GF-D8 (cell line): ENCODE data around the gene DNAH11.

Experiments
- DNase-seq: peaks from one replicate; lab custom pipeline; 2025; lab: John Stamatoyannopoulos, UW

DNAH11 gene

DNA sequence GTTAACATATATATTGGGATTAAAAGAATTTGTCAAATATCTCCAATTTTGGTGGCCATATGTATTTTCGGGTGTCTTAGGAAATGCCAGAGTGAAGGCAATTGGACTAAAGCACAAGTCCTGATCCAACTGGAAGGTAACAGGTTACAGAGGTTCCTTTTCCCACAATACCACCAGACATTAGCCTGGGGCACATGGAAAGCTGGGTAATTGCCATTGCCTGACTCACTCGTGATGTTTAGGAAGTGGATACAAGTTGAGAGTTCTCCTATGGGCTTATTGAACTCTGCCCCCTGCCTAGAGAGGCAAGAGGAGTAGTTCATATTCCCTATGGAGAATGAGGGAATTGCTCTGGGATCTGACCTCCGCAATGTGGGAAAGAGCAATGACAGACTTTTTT, 5.7 kb downstream of the DNAH11 start:
- no peak for DNase-seq

DNA sequence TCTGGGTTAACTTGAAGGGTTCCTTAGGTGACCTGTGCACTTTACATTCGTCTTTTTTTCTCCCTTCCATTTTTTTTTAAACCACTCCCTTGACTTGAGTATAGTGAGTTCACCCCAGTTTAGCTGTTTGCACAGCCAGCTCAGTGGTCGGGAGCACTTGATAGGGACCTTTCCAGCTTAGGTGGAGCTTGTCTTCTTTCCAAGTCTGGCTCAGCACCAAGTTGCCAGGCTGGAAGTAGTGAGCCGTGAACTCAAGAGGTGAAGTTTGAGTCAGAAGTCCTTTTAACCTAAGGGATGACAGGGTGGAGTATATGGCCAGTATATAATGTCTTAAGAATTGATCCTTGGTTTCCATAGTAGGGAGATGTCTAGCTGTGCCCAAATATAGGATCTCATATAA, 7.2 kb downstream of the DNAH11 start:
- no peak for DNase-seq

DNA sequence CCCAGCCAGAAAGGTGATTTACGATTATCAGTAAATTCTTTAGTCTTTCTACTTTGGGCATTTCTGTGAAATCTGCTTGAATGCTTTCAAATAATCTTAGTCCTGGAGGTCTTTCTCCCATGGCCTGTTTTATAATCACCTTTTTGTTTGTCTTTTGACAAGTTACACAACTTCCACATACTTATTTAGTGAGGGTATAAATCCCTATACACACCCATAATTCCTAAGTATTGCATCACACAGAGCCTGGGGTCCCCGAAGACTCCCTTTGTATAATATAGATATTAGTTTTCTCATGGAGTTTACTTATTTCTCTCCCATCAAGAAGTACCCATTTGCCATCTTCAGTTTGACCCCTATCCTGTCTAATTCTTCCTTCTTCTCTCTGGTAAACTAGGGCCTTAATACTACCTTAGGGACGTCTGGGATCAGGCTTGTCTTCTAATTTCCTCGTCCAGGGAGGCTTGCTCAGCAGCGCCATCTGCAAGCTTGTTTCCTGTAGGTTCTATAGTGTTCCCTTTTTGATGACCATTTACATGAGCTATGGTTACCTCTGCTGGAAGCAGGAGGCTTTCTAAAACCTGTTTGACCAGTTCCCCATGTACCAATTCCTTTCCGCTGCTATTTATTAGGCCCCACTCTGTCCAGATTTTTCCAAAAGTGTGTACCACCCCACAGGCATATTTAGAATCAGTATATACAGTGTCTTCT, 8.1 kb downstream of the DNAH11 start:
- no peak for DNase-seq

DNA sequence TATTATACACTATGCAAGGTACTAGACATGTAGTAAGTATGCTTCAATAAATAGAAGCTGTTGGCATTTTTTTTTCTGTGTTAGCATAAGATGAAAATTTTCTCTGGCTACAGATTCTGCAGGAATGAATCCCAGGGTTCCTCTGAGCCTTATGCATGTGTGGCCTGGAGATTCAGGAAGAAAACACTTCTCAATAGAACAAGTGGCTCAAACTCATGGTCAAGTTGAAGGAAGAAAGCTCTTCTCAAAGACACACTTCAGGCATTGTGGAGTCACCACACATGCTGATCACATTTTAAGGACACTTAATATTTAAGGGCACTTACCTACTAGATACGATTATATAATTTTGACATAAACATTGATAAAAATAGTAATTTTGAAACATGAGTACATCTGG, 19.5 kb downstream of the DNAH11 start:
- no peak for DNase-seq

DNA sequence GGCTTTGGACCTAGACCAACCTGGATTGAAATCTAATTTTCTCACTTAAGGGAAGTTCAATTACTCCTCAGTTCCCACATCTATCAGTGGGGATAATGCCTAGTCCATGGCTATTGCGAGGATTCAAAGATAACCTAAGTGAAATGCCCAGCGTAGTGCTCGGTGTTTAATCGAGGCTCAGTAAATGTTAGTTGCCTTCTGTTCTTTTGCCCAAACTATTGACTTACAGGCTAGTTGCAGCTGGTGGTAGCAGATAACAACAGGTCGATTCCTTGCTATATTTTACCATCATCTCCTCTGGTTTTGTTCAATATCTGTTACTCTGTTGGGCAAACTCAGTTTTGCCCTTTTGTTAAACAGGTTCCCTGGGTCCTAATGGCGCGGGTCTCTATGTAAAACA, 22.8 kb downstream of the DNAH11 start:
- DNase-seq: no peak

DNA sequence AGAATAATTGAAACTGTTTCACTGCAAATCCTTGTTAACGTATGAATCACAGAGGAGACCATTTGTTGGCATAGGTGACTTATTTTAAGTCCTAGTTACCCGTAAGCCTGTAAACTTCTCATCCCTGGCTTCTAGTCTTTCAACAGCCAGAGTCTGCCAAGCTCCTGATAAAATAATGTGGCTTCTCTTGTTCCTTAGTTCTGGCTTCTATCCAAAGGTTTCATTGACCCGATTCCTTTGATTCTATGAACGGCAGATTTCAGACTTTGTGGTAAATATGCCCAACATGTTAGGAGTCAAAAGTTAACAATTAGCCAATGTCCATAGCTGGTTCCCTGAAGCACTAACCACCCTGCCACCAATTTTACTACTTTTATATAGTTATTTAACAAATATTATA, 23.3 kb downstream of the DNAH11 start:
- DNase-seq: no peak

DNA sequence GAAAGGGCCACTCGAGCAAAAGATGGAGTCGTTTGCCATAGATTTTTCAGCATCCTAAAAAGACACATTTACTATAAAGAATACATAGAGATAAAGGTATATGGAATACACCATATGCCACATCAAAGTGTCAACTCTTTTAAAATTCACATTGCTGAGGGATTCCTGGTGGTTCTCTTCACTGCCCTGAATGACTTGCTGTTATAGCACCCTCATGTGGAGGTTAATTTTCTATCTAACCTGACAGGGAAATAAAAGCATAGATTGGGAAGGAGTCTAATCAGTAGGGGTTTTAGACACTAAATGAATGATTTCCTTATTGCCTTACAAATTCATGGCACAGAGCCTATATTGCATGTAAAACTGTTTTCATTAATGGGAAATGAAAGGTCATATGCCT, 25.9 kb downstream of the DNAH11 start:
- DNase-seq: no peak

DNA sequence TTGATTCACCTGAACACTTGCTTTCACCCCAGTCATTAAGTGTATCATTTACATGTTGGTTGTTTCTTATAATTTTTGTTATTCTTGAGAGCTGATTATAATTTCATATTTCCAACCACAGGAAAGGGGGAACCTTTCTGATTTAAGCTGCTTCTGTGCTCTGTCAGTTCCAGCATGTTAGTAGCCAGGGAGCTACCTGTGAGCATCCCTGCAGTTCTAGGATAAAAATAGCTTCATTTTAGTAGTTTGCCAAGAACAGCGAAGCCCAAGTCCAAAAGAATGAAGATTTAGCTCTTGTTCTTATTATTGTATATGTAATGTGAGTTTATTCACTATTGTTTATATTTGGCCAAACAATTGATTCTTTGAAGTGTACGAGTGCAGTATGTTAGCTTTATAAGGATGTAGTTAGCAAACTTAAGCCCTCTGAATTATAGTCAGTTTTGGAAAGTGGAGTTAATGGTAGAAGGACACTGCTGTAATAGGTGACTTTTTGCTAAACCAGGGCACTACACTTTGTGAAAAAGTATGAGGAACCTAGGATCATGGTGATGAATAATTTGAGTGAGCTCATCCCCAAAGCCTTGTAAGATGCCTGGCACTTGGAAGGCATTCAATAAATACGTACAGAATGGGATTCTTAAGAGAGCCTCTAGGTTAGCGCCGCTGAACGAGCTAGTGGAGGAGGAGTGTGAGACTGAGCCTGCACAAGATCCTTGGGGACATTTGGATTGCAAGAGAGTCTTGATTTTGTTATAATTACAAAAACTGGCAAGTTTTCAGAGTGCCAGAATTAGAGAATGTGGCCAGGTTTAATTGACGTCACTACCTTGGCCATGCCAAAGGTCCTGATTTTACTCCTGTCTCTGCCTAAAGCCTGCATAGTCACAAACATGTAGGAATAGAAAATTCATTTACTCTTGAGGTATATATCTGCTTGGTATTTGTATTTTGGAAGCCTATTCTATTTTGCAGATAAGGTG, 29.8 kb downstream of the DNAH11 start:
- no peak for DNase-seq

DNA sequence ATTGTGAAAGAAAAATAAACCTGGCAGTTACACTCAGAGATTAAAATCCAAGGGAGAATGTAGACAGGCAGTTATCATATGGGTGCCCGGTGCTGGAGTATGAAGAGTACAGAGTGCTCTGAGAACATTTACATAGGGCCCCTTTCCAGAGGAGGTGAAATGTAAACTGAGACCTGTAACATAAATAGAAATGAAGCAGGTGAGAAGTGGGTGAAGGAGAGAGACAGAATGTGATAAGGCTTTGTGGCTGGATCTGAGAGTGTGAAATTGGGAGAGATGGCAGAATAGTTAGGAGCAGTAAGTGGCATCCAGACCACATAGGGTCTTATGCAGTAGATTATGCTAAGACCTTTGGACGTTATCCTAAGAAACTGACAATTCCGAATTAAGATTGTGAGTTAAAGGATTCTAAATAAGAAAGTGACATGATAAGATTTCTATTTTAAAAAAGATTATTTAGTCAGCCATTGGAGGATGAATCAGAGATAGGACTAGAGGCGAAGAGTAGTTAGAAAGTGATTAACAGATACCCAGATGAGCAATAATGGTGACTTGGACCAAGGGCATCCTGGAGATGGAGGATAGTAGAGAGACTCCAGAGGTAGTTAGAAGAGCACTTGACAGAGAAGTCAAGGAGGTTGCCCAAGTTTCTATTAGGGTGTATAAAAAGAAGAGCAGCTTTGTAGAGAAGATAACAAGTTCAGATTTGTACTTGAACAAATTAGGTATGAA, 36.7 kb downstream of the DNAH11 start:
- no peak for DNase-seq

DNA sequence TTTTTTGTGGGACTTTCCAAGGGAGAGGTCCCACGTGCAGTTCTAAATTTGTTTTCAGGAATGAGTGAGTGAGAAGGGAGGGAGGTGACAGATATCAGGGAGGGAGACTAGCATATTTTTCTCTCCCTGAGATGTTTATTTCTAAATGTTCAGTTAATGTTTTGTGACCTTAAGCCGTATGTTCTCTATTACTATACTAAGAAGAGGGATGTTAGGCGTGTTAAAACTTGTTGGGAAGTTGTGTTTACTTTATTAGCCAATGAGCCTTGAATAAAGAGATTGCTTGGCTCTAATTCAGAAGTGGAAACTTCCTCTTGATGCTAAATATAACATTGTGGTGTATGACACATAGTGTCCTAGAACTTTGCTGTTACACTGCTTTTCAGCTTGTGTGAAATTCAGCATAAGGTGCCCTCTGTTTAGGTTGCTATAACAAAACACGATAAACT, 37.3 kb downstream of the DNAH11 start:
- no peak for DNase-seq

DNA sequence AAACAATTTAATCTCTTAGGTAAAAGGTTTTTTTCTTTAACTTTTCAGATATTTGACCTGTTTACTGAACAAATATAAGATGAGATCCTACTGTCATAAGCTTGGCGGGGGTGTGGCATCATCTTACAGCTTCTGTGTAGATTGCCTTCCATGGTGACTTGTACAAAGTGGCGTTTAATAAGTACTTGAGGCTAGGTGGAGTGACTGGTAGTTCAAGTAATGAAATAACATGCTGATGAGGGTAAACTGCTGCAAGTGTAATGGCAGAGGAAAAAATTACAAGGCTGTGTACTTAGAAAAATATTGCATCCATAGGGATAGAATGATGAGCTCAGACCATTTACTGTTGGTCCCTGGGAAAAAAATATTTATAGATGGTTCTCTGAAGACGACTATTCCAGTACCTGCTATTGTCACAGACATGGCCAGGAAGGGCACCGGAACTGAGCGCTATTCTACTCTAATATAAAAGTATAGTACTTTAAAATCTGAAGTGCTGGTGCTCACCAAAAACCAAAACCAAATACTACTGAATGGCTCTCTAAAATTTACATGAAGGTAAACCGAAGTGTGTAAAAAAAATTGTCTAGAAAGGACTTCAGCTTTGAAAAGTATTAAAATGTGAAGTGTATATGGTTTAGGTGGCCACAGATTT, 42.4 kb downstream of the DNAH11 start:
- DNase-seq: no peak

DNA sequence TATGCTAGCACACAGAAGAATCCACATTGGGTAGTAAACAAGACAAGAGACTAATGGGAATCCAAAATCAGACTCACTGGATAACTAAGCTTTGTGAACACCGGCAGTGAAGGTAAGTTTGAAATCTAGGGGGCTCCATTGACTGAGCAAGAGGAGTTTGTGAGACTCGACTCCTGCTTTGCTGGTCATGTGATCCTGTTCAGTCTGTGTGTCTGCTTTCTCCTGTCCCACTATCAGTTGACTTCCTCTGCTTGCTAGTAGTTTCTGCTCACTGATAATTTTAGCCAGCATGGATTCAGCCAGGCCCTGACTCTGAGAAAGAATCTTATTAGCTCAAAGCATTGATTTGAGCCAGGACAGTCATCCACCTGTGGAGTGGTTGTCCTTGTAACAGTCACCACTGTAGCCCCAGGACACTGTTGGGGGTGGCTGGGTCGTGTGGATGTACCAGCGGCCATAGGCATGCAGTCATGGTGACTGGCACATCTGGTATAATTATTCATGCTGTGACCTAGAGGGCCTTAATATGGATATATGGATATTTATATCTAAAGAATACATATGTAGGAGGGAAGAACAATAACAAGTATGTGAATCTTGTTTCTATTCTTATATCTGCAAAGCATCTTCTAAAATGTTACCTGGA, 44.4 kb downstream of the DNAH11 start:
- no peak for DNase-seq

DNA sequence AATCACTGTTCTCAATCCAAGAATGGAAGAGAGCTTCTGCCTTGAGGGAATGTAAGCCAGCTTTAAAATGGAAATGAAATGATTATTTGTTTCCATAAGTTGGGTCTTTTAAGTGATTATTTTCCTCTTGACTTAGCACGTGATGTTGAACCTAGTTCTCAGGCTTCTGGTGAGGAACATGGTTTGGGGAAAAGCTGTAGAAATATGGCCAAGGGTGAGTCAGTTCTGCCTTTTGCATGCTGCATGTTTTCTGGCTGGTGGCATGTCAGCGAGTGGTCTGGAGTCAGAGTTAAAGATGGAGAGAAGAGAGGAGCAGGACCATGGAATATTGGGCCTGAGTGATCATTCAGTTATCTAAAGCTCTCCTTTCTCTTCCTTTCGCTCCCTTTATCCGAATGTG, 54.0 kb downstream of the DNAH11 start:
- no peak for DNase-seq

DNA sequence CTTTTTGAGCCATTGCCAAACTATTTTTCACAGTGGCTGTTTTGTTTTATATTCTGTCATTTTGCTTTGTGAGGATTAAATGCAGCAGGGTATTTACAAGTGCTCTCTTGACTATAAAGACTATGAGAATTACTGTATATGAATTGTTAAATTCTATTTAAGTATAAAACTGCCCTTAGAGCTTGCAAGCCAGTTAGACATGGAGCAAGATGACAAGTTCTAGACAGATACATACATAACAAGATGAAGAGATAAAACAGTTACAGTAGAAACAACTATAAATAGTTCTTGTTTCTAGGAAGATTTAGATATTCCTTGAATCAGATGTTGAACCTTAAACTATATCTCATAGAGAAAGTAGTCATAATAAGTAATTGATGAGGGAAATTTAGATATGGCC, 60.6 kb downstream of the DNAH11 start:
- no peak for DNase-seq

DNA sequence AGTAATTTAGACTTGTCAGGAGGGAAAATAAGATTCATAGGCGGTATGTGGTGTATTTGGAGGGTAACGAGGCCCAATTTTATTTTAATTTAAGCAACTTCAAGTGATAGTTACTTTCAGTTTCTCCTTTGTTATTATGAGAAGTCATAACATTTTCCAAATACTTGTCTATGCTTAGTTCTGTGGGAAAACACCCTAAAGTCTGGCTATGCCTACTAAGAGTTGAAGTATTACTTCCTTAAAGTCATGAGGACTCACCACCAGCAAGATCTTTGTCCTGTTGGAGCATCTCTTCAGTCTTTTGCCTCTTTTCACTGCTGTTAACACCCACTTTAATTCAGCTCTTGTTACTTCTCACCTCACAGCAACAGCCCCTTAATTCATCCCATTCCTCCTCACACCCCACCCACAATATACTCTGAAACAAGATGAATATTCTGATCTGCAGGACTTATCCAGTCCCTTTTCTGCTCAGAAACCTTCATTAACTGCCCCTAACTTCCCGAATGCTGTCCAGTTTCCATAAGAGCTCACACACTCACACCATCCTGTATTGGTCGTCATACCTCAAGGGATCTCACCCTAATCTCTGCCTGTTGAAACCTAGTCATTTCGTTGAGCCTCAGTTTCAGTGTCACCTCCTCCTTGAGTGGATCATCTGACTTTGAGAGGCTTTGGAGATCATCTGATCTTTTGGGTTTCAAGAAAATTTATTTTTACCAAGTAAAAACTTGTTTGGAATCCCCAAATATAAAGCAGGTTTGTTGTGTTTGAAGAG, 61.3 kb downstream of the DNAH11 start:
- DNase-seq: no peak

DNA sequence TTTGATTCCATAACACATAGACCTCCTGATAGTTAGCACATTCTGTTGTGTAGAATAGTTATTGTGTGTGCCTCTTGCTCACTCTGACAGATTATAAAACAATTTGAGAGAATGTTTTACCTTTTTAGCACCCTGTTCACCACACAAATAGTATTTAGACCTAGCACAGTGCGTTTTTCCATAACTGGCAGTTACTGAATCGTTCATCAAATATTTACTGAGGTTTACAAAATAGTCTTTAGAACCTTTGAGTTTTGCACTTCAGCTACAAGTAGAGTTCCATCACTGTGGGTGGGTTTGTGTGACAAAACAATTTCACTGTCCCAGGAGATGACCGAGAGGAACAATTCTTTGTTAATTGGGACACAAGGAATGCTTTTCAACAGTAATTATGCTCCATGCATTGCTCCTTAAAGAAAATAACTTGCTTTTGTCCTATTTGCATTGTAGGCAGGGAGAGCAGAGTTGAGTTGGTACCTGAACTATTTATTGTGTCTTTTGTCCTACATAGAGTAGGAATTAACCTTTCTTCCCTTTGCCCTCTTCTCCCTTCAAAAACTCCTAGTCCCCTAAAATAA, 62.3 kb downstream of the DNAH11 start:
- DNase-seq: no peak

DNA sequence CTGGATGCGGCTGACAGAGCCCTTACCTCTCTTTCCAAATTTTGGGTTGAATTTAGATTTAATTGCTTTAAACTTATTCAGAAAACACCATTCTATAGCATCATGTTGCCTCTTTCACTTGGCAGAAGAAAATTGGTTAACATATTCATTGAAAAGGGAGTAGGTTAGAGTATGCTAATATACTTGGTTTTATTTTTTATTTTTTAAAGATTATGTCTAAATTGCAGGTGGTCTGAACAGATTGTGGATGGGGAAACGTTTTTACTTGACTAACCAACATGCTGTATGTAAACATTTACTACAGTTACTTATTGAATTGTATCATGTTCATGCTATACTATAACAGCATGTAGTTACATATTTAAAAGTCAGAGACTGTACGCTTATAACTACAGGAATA, 65.6 kb downstream of the DNAH11 start:
- DNase-seq: no peak

DNA sequence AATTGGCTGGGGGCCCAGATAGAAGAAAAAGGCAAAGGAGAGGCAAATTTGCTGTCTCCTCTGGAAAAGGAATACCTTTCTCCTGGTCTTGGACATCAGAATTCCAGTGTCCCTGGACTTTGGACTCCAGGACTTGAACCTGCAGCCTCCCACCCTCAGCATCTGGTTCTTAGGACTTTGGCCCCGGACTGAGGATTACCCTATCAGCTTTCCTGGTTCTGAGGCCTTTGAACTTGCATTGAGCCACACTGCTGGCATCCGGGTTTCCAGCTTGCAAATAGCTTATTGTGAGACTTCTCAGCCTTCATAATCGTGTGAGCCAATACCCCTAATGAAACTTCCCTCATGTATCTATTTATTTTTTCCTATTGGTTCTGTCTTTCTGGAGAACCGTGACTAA, 68.3 kb downstream of the DNAH11 start:
- no peak for DNase-seq

DNA sequence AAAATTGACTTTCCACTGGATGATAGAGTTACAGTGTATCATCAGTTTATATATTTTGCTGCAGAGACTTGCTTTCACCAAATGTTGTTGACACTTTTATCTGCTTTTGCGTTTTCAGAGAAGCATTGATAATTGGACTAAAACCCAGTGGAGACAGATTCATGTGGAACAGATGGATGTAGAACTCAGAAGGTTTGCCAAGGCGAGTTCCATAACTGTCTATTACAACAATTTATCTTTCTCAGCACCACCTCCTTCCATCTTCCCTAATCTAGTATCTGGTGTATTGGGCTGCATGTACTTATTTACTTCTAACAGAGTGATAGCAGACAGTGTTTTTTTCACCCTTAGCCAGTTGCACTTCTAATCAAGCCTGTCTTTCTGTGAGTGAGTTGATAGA, 73.3 kb downstream of the DNAH11 start:
- DNase-seq: no peak

DNA sequence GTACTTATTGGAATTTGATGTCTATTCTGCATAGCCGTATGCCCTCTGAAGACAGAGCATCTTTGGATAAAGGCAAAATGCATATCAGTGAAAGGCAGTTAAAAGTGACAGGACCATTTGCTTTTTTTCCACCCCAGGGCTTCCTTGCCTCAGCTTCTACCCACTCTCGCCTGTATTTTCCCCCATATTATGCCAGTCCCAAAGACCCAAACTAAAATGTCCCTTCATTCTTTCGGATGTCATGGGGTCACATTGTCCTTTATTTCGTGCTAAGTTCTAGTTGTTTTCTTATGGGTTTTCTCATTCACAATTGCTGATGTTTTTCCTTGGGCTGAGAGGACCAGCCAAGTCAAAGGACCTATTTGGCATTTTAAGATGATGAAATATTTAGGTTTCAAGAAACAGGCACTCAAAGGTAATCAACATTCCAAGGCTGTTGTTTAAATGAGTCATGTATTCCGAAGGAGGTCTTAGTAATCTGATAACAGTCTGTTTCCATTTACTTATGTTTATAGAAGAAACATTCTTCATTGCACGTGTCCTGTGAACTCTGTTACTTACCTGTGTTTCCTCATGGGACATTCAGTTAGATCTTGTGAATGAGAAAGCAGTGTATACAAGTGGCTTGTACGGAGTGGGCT, 74.1 kb downstream of the DNAH11 start:
- no peak for DNase-seq
